CD4-positive, alpha-beta T cell treated with Interferon alpha-2 for 1 hour (primary cell): ENCODE data around the gene PER2.
A peak's percentile ranks its signal among the peaks of the same experiment; 100 is the strongest.

Experiments used
- DNase-seq, 2 donors: peaks; one replicate each; pipeline ENCODE4 v3.0.0-alpha.2; 2020 to 2022

PER2 gene

GRCh38 chr2:238262496-238263122 lies 25.8 kb downstream of the PER2 start:
- DNase-seq, result no peak

DNA sequence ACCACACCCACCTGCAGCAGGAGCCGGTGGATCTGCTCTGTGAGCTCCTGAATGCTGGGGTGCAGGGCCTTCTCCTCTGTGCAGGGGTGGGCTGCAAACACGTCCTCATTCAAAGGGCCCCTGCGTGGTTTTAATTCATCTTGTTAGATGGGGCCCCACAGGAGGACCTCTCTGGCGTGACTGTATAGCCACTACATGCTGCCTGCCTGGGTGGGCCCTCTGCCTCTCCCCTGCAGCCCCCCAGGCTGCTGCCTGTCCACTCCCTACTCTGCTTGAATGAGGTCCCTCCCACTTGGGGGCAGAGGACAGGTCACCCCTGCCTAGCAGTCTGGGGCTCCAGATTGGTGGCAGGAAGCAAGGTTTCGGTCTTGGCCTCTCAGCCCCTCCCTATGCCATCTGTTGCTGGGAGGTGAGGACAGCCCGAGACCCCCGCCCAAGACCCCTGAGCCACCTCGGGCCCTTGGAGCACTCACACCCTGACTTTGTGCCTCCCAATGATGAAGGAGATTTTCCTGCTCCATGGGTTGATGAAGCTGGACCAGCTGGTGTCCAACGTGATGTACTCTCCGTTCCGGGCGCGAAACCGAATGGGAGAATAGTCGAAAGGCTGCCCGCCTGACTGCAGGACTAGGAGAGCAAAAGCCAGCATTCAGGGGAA lies 26.6 kb downstream of the PER2 start:
- no peak for DNase-seq

GRCh38 chr2:238260883-238261282 lies 27.5 kb downstream of the PER2 start:
- DNase-seq, result no peak

GRCh38 chr2:238259061-238260020 lies 29.1 kb downstream of the PER2 start:
- DNase-seq, result no peak

DNA sequence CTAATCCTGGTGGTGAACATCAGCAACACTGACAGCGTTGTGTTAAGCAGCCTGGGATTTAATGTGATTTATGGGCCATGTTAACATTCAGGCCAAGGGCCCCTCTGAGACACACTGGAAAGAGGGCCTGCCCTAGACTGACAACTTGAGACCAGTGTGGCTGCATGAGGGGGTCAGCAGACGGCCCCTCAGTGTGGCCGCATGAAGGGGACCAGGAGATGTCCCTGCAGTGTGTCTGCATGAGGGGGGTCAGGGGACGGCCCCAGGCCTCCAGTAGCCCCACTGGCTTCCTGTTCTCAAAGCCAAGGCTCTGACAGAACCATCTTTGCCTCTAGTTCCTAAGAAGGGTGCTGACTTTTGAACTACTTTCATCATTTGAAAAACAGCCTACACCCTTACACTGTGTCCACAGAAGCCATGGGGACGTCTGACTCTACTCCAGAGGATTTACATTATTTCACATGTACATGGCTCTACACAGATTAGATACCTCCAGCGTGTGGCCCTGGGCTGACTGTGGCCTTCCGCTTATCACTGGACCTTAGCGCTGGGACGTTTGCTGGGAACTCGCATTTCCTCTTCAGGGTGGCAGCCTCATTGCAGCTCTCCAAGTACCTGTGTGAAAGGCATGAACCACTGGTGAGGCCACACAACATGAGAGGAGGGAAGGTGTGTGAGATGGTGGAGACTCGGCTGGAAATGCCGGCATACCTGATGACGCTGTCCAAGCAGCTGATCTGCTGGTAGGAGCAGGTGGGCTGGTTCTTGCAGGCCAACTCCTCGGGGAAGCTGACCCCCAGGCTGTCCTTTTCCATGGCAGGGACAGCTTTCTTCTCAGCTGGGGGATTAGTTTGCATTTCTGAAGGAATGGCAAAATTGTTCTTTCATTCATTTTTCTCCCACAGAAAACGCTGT lies 30.4 kb downstream of the PER2 start:
- no peak for DNase-seq

DNA sequence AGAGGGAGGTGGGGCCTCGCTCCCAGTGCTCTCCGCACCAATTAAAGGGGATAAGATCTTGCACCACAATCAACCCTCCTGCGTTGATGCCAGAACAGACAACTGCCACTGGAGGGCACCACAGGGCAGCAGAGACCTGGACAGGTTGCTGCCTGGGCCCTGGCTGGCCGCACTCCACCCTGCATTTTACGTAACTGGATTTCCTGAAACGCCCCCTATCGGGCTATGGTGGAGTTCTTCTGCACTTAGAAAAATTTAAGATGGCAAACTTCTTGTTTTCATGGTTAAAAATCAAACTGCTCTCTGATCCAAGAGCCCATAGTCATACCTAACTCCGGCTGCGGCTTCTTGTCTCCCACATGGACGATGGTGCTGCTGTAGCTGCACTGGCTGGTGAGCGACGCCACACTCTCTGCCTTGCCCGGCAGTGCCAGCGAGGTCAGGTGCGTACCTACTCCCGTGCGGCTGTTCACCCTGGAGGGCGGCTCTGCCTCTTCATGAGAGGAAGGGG lies 31.8 kb downstream of the PER2 start:
- DNase-seq, result peak; percentile 79 to 83

DNA sequence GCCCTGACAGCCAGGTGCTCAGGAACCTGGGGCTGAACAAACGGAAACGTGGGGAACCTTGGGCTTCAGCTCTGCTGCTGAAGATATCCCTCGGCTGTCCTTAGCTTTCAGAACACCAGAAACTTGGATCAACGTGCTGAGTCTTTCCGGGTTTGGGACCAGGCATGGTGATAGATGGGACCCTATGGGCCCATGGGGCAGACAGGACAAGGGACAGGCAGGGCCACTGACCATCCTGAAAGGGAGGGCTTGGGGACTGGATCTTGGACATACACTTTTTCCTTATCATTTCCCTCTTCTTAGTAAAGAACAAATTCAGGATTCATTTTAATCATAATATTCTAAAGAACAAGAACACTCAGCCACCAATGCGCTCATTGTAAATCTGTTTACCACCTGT lies 32.3 kb downstream of the PER2 start:
- DNase-seq, result no peak

GRCh38 chr2:238255636-238256035 lies 32.8 kb downstream of the PER2 start:
- no peak for DNase-seq

DNA sequence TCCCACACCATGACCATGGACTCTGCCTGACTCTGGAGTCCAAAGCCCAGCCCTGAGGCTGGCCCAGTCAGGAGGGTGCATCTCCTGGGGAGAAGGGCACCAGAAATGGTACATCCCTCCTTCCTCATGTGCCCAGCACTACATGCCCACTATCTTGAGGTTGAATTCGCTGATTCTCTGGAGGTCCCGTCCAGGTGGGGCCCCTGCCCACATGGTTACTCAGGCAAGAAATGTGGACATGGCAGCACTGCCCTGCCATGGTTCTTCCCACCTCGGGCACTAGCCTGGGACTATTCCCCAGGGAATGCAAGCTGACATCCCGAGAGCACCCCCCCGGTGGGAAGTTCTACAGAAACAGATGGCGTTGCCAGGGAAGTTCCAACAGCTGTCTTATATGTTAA lies 33.3 kb downstream of the PER2 start:
- no peak for DNase-seq

- DNase-seq, result no peak
Observed at GRCh38 chr2:238254095-238254723, 34.2 kb downstream of the PER2 start.

DNA sequence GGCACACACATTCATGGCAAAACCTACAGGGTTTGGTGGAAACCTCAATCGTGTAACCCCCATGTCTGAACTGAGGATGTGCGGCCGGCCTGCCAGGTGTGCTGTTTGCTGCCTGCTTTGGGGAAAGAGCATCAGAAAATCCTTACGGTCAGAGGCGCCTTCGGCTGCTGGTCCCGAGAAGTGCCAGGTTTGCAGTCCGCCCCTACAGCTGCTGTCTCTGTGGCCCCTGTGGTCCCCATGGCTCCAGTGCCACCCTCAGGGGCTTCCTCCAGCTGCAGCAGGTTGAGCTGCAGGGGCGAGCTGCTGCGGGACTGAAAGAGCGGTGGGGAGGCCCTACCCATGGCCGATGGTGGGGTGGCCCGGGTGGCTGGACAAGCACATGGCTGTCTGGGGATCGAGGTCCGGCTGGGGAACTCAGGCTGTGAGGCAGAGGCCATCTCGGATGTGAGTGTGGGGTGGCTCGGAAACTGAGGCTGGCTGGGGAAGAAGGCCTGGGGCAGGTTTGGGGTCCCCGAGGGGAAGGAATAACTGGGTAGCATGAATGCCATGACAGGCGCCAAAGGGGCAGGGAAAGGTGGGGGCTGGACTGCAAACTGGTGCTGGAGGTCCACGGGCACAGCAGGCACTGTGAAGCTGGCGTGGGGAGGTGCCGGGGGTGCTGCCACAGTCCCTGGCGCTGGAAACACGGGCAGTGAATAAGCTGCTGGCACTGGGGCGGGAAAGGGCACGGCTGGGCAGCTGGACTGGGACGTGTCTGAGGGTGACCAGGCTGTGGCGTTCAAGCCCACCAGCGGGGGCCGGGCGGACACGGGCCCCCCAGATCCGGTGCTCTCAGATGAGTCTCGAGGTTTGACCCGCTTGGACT lies 35.4 kb downstream of the PER2 start:
- no peak for DNase-seq

GRCh38 chr2:238251986-238252385 lies 36.4 kb downstream of the PER2 start:
- DNase-seq, result no peak

DNA sequence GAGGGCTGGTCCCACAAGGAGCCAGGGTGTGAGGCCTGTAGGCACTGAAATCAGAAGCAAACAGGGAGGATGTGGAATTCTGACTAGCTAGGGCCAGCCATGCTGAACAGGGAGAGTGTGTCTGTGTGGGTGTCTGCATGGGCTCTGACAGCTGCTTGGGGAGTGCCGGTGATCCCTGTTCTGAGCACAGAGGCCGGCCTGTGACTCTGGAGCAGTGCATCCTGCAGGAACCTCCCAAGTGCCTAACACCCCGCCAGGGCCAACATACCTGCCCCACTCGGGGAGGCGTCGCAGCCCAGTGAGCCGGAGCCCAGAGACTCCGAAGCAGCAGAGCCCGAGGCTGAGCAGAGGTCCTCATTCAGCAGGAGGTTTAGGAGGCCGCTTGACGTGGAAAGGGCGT lies 37.1 kb downstream of the PER2 start:
- no peak for DNase-seq

DNA sequence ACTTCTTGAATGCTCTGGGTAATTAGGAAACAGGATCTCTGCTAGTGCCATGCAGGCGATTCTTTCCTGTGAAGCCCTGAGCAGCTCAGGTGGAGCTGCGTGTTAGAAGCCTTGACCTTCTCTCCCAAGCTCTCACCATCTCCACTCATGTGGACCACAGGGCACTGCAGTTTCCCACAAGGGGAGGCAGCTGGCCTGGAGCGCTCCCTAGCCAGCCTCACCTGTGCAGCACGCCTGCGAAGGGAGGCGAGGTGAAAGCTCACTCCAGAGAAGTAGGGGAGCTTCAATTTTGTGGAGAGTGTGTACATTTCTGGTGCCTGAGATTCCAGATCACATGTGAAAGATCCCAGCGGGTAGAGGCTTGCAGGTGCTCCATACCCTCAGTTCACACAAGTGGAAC lies 37.5 kb downstream of the PER2 start:
- DNase-seq, result no peak

DNA sequence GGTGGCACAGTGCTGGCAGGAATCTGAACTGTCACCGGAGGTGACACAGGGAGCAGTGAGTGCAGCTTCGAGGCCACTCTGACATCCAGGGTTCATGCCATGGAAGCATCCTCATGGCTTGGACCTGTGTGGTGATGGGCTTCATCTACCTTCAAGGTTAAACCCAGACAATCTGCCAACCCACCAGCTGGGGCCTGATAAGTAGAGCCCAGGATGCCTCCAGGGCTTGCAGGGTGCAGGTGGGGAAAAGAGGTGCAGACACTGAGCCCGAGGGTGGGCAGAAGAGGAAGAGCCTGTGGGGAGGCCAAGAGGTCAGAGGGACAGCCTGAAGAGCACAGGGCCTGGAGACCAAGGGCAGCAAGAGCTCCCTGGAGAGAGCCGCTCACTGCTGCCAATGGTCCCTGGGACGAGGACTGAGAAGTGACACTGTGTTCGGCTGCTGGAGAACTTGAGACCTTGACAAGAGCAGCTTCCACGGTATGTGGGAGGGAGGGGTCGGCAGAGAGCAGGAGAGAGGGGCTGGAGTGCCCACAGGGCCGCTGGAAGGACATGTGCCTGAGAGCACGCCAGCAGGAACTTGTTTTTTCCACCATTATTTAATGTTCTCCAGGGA lies 40.5 kb downstream of the PER2 start:
- DNase-seq, result no peak

DNA sequence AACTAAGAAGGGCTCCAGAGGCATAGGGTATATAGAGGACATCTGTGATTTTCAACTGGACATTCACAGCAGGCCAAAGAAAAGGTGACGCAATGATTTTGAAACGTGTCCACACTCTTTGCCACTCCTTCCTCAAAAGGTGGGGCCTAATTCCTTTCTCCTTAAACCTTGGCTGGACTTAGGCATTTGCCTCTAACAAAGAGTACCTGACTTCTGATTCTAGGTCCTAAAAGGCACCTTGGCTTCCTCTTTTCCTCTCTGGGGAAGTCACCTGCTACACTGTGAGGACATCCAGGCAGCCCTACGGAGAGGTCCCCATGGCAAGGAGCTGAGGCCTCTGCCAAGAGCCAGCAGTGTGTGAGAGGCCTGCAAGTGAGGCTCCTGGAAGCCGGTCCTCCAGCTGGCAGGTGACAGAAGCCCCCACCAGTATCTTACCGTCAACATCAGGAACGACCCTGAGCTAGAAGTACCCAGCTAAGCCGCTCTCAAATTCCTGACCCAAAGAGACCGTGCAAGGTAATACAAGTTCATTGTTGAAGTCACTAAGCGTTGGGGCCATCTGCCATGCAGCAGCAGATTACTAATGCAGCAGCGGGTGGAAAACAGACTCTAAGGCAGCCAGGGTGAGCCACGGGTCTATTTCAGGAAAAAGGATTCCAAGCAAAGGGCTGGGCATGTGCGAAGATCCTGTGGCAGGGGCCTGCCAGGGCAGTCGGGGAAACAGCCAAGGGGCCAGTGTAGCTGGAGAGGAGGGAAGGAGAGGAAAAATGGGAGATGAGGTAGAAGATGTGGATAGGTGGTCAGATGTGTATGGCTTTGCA lies 41.2 kb downstream of the PER2 start:
- no peak for DNase-seq

DNA sequence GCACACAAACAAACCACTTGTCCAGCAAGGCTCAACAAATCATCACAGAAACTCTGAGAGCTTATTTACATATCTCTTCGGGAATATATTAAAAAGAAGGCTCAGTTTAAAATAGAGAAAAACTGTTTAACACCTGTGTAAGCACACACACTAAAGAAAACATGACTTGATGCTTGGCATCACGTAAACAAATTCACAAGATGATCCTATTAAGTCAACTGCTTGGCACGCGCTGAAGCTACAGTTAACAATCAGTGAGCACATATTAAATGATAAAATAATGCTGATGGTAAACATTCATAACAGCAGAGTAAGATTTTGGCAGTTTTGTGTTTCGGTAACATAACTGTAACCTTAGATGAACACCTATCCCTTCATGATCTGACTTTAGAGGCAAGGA lies 44.3 kb downstream of the PER2 start:
- DNase-seq, result no peak

GRCh38 chr2:238243496-238244076 lies 44.8 kb downstream of the PER2 start:
- no peak for DNase-seq
